ENCODE measurements around the gene CCDC177. TPM values are rescaled to one million over a fixed set of nuclear protein-coding genes. Genes with fewer than 3 reads are reported as not detected.

Gene CCDC177
- total RNA-seq, 1 experiment from 2014 or later, result 0.75 TPM

DNA sequence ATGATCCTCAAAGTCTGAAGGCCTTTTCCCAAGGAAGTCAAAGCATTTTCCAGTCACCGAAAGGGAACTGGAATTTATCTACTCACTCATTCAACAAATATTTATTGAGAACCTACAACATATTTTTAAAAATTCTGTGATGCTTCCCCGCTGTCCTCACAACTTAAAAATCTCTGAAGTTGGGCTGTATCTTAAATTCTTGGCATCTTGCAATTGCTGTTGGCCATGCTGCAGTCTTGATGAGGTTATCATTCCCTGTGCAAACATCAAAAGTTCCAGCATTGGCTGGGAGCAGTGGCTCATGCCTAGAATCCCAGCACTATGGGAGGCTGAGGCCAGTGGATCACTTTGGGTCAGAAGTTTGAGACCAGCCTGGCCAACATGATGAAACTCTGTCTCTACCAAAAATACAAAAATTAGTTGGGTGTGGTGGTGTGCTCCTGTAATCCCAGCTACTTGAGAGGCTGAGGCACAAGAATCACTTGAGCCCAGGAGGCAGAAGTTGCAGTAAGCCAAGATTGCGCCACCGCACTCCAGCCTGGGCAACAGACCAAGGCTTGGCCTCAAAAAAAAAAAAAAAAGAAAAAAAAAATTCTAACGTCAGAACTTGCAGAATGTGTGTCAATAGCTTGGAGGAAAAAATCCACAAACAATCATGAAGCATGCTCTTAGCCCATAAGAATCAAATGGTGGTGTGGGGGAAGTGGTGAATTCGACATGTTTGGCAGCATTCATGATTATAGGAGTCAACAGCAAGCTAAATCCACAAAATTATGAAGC, 34.9 kb downstream of the CCDC177 start:
- in situ Hi-C loops (cut with HindIII; ENCODE audit: low sequenced_read_pairs), result no loop called here
- DNase-seq (ENCODE audit: low spot score), result no peak

DNA sequence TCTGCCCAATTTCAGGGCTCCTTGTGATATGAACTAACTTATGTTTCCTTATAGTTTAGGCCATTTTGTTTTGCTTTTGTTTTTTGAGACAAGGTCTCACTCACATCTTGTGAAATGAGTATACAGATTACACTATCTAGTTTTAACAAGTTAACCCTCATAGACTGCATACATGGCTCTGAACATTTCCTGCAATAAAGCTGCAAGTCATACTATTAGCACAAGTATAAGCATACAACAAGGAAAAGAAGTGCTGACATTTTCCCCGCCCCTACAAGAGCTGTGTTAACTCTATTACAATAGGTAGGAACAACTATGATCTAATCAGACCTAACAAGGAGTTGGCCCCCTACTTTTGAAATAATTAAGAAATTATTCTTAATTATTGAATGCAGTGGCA, 35.9 kb downstream of the CCDC177 start:
- in situ Hi-C loops (cut with HindIII; ENCODE audit: low sequenced_read_pairs), result no loop called here
- no peak for DNase-seq (ENCODE audit: low spot score)

DNA sequence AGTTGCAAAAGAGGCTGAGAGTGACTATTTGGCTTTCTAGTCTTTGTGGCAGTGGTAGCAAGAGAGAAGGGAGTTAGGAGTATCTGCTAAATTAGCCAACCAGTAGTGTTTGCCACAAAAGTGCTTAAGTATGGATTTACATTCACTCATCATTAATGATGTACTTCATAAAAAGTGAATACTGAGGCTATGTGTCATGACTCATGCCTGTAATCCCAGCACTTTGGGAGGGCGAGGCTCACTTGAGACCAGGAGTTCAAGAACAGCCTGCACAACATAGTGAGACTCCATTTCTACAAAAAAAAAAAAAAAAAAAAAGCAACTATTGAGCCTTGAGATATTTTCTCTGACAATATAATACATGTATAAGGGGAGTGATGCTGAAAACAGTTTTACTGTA, 36.8 kb downstream of the CCDC177 start:
- in situ Hi-C loops (cut with HindIII; ENCODE audit: low sequenced_read_pairs), result no loop called here
- no peak for DNase-seq (ENCODE audit: low spot score)

DNA sequence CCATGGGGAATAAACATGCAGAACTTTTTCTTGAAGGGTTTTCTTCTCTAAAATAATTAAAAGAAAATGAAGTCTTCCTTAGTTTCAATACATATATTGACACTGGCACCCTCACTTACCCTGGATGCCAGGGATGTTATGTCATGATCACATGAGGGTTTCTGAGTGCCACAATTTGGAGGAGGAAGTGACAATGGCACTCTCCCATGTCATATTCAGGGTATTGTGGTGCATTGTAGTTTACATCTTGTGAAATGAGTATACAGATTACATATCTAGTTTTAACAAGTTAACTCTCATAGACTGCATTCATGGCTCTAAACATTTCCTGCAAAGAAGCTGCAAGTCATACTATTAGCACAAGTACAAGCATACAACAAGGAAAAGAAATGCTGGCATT, 37.7 kb downstream of the CCDC177 start:
- no peak for DNase-seq (ENCODE audit: low spot score)
- in situ Hi-C loops (cut with HindIII; ENCODE audit: low sequenced_read_pairs), result no loop called here

DNA sequence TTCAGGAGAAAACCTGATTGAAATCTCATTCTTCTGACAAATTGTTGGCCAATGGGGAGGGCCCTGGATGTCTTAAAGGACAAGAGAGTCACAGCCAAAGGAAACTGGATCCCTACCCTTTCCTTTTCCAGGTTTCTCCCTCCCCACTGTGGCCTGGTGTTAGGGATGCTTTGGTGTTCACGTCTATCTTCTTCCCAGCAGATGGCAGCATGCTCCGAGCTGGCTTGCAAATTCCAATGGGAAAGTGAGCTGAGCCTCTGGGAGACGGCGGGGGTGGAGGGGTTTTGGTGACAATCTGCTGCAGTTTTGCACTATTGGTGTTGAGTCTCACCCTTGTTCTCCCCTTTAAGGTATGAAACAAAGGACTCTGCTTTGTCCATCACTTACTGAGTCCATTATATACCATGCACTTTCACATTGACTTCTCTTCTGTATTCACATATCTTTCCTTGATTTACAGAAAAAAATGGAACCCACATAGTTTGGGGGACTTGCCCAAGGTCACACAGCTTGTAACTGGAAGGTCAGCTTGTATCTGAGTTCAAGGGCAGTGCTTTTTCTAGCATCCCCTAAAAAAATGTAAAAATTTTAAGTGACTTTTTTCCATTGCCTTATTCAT, 39.3 kb downstream of the CCDC177 start:
- in situ Hi-C loops (cut with HindIII; ENCODE audit: low sequenced_read_pairs), result no loop called here
- DNase-seq (ENCODE audit: low spot score), result peak; percentile 87

DNA sequence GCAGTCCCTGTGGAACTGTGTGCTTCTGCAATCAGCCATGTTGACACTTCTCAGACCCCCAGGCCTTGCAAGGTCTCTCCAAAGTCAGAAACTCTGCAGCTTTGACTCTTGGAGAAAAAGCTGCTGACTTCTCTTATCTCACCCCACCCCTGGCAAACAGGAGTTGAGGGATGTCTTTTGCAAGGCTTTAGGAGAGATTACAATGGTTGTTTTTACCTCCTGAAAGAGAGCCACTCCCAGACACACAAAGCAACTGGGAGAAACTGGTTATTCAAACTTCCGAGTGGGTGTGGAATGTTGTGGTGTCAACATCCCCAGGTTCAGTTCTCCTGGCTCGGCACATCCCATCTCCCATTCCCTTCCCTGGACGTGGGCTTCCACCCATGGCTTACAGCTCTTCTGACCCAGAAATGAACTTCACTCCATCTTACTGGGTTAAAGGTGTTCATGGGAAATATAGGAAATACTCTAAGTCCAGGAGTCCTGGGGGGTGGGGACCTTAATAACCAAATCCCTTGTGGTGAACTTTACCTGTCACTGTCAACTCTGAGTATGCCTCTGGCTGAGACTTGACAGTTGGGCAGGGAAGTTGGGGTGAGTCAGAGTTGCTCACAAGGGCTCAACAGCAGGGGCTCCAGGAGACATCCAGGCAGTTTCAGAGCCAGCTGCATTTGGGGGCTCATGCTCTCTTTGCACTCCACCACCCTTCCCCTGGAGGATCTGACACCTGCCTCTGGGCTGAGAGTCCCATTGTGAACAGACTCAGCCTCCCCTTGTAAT, 41.9 kb downstream of the CCDC177 start:
- no peak for DNase-seq (ENCODE audit: low spot score)
- in situ Hi-C loops (cut with HindIII; ENCODE audit: low sequenced_read_pairs), result no loop called here

DNA sequence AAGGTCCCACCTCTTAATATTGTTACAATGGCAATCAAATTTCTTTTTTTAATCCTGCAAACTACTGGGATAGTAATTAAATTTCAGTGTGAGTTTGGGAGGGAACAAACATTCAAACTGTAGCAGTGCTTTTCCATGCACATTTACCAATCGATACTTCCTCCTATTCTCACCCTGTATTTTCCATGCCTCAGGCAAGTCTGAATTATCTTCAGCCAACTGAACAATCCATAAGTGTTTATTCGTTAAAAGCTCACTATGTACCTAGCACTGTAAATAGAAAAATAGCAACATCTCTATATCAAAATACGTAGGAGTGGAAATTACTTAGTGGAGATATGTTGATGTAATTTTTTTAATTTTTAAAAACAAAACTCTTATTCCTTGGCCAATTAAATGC, 43.5 kb downstream of the CCDC177 start:
- DNase-seq (ENCODE audit: low spot score), result no peak
- in situ Hi-C loops (cut with HindIII; ENCODE audit: low sequenced_read_pairs), result no loop called here

DNA sequence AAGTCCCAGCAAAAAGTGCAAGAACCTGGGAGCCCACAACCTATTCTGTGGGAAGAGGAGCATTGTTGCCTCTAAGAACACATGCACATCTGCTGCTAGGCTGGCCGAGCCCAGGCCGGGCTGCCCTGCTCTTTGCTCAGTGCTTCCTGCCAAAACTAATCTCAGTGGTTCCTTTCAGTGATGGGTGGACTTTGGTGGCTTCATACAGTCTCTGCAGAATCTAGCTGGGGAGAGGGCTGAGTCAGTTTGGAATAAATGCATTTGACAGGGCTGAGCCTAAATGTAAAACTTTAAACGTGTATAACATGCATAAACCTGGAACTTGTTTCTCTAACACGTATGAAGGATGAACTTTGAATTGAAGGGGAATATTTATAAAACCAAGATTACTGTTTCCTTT, 44.6 kb downstream of the CCDC177 start:
- in situ Hi-C loops (cut with HindIII; ENCODE audit: low sequenced_read_pairs), result no loop called here
- DNase-seq (ENCODE audit: low spot score), result no peak

DNA sequence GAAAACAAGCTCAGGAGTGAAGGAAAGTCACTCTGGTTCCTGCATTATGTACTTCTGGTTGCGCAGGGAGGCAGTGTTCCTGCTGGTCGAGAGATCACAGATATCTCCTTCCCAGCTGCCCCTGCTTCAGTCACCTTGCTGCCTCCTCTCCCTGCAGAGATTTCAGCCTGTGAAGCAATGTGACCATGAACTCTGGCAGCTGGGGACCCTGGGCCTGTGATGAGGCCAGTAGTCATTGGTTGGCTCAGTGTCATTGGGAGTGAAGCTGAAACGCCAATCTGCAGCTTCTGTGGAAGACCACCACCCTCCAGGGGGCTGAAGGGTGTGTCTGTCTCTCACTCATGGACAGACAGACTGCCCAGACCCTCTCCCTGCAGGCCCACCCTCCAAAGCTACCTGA, 45.1 kb downstream of the CCDC177 start:
- DNase-seq (ENCODE audit: low spot score), result no peak
- in situ Hi-C loops (cut with HindIII; ENCODE audit: low sequenced_read_pairs), result no loop called here

DNA sequence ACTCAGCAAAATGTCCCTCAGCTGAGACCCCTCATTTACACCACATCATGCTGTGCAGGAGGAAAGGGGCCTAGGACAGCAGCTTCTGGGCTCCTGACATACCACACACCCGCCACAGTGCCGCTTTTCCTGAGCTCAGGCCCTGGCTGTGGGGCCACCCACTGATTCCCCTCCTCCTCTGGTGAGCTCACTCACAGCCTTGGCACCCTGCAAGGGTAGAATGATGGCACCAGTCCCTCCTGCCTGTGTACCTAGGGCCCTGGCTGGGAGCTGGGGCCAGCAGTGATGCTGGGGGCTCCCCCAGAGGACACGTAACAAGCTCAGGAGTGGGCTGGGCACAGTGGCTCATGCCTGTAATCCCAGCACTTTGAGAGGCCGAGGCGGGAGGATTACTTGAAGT, 45.7 kb downstream of the CCDC177 start:
- DNase-seq (ENCODE audit: low spot score), result no peak
- in situ Hi-C loops (cut with HindIII; ENCODE audit: low sequenced_read_pairs), result no loop called here

DNA sequence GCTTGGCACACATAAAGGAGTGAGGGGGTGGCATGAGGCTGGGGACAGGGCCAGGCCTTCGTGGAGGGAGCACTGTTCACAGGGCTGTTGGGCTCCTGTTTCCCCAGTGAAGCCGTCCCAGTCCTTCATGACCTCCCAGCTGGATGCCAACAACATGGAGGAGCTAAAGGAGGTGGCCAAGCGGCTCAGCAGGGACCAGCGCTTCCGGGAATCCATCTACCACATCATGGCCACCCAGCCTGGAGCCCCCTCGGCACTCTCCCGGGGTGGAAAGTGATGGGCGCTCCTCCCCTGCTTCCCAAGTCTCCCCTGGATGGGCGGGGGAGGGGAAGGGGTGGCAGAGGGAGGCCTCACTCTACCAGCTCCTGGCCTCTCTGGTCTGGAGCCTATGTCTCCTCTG, 46.5 kb downstream of the CCDC177 start:
- no peak for DNase-seq (ENCODE audit: low spot score)
- in situ Hi-C loops (cut with HindIII; ENCODE audit: low sequenced_read_pairs), result no loop called here

DNA sequence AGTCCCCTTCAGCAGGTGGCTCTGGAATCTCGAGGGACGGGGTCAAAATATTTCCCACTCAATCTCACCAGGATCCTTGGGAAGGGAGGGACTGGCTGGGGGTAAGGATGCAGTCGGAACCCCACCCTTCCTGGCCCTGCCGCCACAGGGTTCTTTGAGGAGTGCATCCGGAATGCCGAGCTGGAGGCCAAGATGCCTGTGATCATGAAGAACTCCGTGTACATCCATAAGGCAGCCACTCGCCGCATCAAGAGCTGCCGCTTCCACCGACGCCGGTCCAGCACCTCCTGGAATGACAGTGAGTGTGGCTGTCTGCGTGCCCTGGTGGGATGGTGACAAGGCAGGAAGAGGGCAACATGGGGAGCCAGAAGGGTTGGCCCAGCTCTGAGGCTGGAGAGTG, 47.0 kb downstream of the CCDC177 start:
- DNase-seq (ENCODE audit: low spot score), result no peak
- in situ Hi-C loops (cut with HindIII; ENCODE audit: low sequenced_read_pairs), result no loop called here

DNA sequence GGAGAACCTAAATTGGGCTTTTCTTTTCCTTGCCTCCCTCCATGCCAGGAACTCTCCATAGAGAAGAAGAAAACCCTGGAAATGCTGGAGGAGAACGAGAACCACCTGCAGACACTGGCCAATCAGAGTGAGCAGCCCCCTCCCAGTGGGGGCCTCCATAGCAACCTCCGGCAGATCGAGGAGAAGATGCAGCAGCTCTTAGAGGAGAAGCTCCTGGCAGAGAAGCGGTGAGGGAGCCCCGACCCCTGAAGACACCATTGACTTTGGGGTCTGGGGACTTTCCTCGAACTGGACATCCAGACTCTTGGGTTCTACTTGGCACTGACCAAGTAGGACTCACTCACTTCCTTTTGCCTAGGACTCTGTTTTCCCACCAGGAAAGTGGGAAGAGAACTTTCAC, 48.8 kb downstream of the CCDC177 start:
- in situ Hi-C loops (cut with HindIII; ENCODE audit: low sequenced_read_pairs), result no loop called here

DNA sequence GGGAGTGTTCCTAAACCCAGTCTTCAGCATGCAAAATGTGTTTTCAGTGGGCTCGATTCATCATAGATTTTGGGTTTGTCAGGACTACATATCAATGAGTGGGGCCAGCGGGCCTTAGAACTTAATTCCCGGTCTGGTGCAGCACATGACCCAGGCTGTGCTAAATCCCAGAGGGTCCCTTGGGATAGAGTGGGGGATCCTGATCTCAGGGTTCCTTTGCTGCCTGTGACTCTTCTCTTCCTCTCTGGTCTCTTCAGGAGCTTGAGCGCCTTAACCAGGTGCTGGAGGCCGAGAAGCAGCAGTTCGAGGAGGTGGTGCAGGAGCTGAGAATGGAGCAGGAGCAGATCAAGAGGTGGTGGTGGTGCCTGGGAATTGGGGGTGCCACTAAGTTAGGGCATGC, 52.6 kb downstream of the CCDC177 start:
- in situ Hi-C loops (cut with HindIII; ENCODE audit: low sequenced_read_pairs), result no loop called here
- DNase-seq (ENCODE audit: low spot score), result no peak

More for the DNA sequence above, 48.8 kb downstream of the CCDC177 start:
- DNase-seq (ENCODE audit: low spot score), result no peak

Other genes with a start within 250 kb of the CCDC177 start
- gene ERH, start 176.6 kb downstream of the CCDC177 start, total RNA-seq (2014; rRNA removed; shearing (Covaris generic)), result 313 and 338 TPM in 2 replicates
- gene SLC39A9, start 176.2 kb downstream of the CCDC177 start, total RNA-seq (2014; rRNA removed; shearing (Covaris generic)), result 72.7 and 73.2 TPM in 2 replicates
- gene PLEKHD1, start 90.1 kb downstream of the CCDC177 start, total RNA-seq (2014; rRNA removed; shearing (Covaris generic)), result 0.31 TPM in 1 of 2 replicates, not detected in the other
- 1.4 and 1.5 TPM in 2 replicates for gene SUSD6, start 36.7 kb upstream of the CCDC177 start, total RNA-seq (2014; rRNA removed; shearing (Covaris generic))
- gene SRSF5, start 192.3 kb upstream of the CCDC177 start, total RNA-seq (2014; rRNA removed; shearing (Covaris generic)), result 72.9 and 81.0 TPM in 2 replicates
- gene SLC10A1, start 222.4 kb upstream of the CCDC177 start, total RNA-seq (2014; rRNA removed; shearing (Covaris generic)), result not detected in 2 replicates